Measurements from ENCODE around the gene SRGAP1. TPM values are rescaled to one million over a fixed set of nuclear protein-coding genes. Genes with fewer than 3 reads are reported as not detected.

Gene SRGAP1
- total and polyA plus RNA-seq, 2 of the 8 experiments (the other 6 are each of a cell fraction or from before 2014, with no cell fraction given), result 3.2 to 7.3 TPM

GRCh38 chr12:63977441-63977840 is 132.9 kb downstream of the SRGAP1 start (continued):
- TF ChIP-seq E2F6 (IDR thresholded peaks at IDR 0.05), result no peak
- no peak for TF ChIP-seq SIRT6 (IDR thresholded peaks at IDR 0.05; ENCODE audit: low read length)
- no peak for TF ChIP-seq HDAC6 (IDR thresholded peaks at IDR 0.05; ENCODE audit: low read depth, low read length)
- no peak for TF ChIP-seq TAF7 (optimal IDR thresholded peaks at IDR 0.05; ENCODE audit: borderline replicate concordance, low read depth, low read length)
- no peak for TF ChIP-seq RXRA (IDR thresholded peaks at IDR 0.05; ENCODE audit: insufficient read depth, low read depth, low read length)
